Small intestine (tissue), 7 donors: ENCODE data around the gene ENOX1. TPM values are rescaled to one million over a fixed set of nuclear protein-coding genes. Genes with fewer than 3 reads are reported as not detected.

ENCODE experiments used
- DNase-seq, 2 donors: peaks; one replicate each; pipeline versions ENCODE4 v3.0.0 to v3.0.0-alpha.2; 2013
- FAIRE-seq: peaks from 2 replicates; lab custom pipeline; 2012; peaks lifted over from hg19 to GRCh38; lab: Jason Lieb, UNC
- H3K27ac ChIP-seq, 3 donors: one replicate each; pipeline ENCODE4 v1.5.1; 2013; ENCODE audit warnings: low read length in 2 of 3, mild to moderate bottlenecking in 2 of 3, control low read depth in 1 of 3, inconsistent platforms in 1 of 3, low read depth in 1 of 3, moderate library complexity in 1 of 3
- H3K27me3 ChIP-seq, 3 donors: one replicate each; pipeline ENCODE4 v1.6.1; 2013; ENCODE audit warnings: low read length in 3 of 3, inconsistent platforms in 1 of 3; ENCODE audit not compliant: control insufficient read depth in 3 of 3, insufficient read depth in 3 of 3
- H3K36me3 ChIP-seq, 3 donors: one replicate each; pipeline ENCODE4 v1.6.1; 2013; ENCODE audit warnings: low read length in 3 of 3, inconsistent platforms in 1 of 3, low read depth in 1 of 3, mild to moderate bottlenecking in 1 of 3, moderate library complexity in 1 of 3; ENCODE audit not compliant: control insufficient read depth in 3 of 3, insufficient read depth in 2 of 3
- H3K4me1 ChIP-seq, 3 donors: one replicate each; pipeline ENCODE4 v1.6.1; 2013; ENCODE audit warnings: low read length in 2 of 3, inconsistent platforms in 1 of 3, low read depth in 1 of 3, mild to moderate bottlenecking in 1 of 3, moderate library complexity in 1 of 3; ENCODE audit not compliant: control insufficient read depth in 3 of 3, insufficient read depth in 2 of 3
- H3K4me3 ChIP-seq, 3 donors: one replicate each; pipeline ENCODE4 v1.5.1; 2013; ENCODE audit warnings: low read length in 3 of 3, control low read depth in 1 of 3, inconsistent platforms in 1 of 3, low read depth in 1 of 3, mild to moderate bottlenecking in 1 of 3, moderate library complexity in 1 of 3
- H3K9me3 ChIP-seq, 2 donors: one replicate each; pipeline ENCODE4 v1.6.1; 2013; ENCODE audit warnings: low read depth in 1 of 2, low read length in 1 of 2; ENCODE audit not compliant: control insufficient read depth in 2 of 2, insufficient read depth in 1 of 2
- WGBS, 3 donors: extraction: QIAGEN DNeasy Blood & Tissue Kit; methylation state at CpG; one replicate each; pipeline ENCODE4 v1.1.7; 2013; 5-methylcytosine and 5-hydroxymethylcytosine counted together
- polyA plus RNA-seq, 4 donors: library from polyadenylated mRNA; stranded (reverse) in 3 of 4; unstranded in 1 of 4; fragments of 200-250 nt in 3 of 4; fragments of 120-200 nt in 1 of 4; gene quantifications; one replicate each; pipeline versions ENCODE4 v1.2.1 to v1.2.3, GENCODE V29; 2013
- donor health status: healthy with polysubstance abuse.
- donor health status: control.
- donor health status: control.
- donor health status: Bipolar disorder and iron deficiency.
- donor health status: healthy.

ENOX1 gene
- polyA plus RNA-seq, 4 donors: 0.27 to 0.87 (median 0.72) TPM; not detected in 1

- FAIRE-seq (no peak), DNase-seq (no peak)
- no peaks in the 10 kb centered on the region for H3K36me3 ChIP-seq
- H3K4me1 ChIP-seq: no peaks in the 10 kb centered on the region
- H3K27ac ChIP-seq: no peak overlapping the region
- H3K9me3 ChIP-seq: no peaks in the 10 kb centered on the region
- WGBS, 3 donors: 82 to 85% (median 84%) methylated on average over 3 of the region's 3 CpGs
- no peaks in the 10 kb centered on the region for H3K27me3 ChIP-seq
- no peak overlapping the region for H3K4me3 ChIP-seq
These were observed 129.3 kb downstream of the ENOX1 start for GRCh38 chr13:43657485-43657884.

DNA sequence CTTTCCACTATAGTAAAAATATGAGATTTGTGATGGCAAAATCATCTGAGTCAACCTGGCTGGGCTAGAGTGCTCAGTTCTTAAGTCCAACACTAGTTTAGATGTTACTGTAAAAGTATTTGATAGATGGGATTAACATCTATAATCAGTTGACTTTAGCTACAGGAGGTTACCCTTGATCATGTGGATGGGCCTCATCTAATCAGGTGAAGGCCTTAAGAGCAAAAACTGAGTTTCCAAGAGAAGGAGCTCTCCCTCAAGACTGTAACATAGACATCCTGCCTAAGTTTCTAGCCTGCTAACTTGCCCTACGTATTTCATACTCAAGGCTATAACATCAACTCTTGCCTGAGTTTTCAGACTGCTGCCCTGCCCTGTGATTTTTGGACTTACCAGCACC lies 132.8 kb downstream of the ENOX1 start:
- no peak for FAIRE-seq
- no peaks in the 10 kb centered on the region for H3K36me3 ChIP-seq
- WGBS, 3 donors: 88 to 91% (median 89%) methylated on average over 1 of the region's 1 CpG

GRCh38 chr13:43653395-43653794 lies 133.4 kb downstream of the ENOX1 start:
- Histone ChIP-seq H3K4me3 (no peak overlapping the region), H3K9me3 (no peaks in the 10 kb centered on the region), H3K27ac (no peak overlapping the region), H3K36me3 (no peaks in the 10 kb centered on the region), H3K27me3 (no peaks in the 10 kb centered on the region), H3K4me1 (no peaks in the 10 kb centered on the region)
- FAIRE-seq (no peak), DNase-seq (no peak)
- WGBS, 3 donors: 84 to 97% (median 88%) methylated on average over 1 of the region's 1 CpG

More for the DNA sequence above, 132.8 kb downstream of the ENOX1 start:
- DNase-seq: no peak
- no peaks in the 10 kb centered on the region for H3K9me3 ChIP-seq
- H3K4me3 ChIP-seq: no peak overlapping the region
- H3K27me3 ChIP-seq: no peaks in the 10 kb centered on the region
- no peaks in the 10 kb centered on the region for H3K4me1 ChIP-seq
- H3K27ac ChIP-seq: no peak overlapping the region

GRCh38 chr13:43652760-43653159 lies 134.0 kb downstream of the ENOX1 start:
- 91 to 95% (median 95%) methylated on average over 3 of the region's 3 CpGs for WGBS, 3 donors
- no peak for DNase-seq
- H3K27ac ChIP-seq: no peak overlapping the region

DNA sequence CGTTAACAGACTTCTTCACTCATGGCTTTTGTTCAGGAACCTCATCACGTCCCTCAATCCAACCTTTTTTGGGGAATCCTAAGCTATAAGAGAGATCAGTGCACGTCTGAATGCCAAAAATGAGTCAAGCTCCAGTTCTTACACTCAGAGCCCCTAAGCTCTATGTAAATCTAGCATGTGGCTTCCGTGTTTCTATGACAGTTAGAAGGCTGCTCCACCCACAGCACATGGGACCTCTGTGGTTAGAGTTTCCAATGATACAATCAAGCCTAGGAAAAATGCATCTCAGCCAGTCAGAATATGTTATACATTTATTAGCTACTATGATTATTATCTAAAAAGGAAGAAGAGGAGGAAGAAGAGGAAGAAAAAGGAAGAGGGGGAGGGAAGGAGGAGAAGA lies 135.9 kb downstream of the ENOX1 start:
- WGBS, 3 donors: 80 to 92% (median 87%) methylated on average over 4 of the region's 4 CpGs
- no peak overlapping the region for H3K27ac ChIP-seq
- DNase-seq (no peak), FAIRE-seq (no peak)
- H3K4me3 ChIP-seq: no peak overlapping the region
- H3K9me3 ChIP-seq: no peaks in the 10 kb centered on the region
- no peaks in the 10 kb centered on the region for H3K4me1 ChIP-seq
- no peaks in the 10 kb centered on the region for H3K36me3 ChIP-seq
- H3K27me3 ChIP-seq: no peaks in the 10 kb centered on the region

More at GRCh38 chr13:43652760-43653159, 134.0 kb downstream of the ENOX1 start:
- H3K4me3 ChIP-seq: no peak overlapping the region
- FAIRE-seq: no peak
- no peaks in the 10 kb centered on the region for H3K4me1 ChIP-seq
- H3K27me3 ChIP-seq: no peaks in the 10 kb centered on the region
- no peaks in the 10 kb centered on the region for H3K36me3 ChIP-seq
- no peaks in the 10 kb centered on the region for H3K9me3 ChIP-seq

DNA sequence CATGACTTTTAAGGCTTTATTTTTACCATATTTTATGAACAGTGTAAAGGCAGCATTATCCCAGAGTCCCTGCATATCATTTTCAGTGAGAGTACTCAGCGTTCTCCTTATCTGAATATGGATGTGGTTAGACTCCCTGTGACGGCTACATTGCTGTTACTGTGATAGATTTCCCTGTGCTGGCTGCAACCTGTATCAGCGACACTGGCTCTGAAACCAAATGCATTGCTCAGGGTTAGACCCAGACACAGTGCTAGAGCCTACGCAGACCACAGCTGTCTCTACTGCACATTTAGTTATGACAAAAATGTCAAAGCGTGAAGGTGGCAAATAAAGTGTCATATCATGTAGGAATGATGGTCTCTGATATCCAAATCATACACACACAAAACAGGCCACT lies 138.0 kb downstream of the ENOX1 start:
- Histone ChIP-seq H3K27me3 (no peaks in the 10 kb centered on the region), H3K4me1 (no peaks in the 10 kb centered on the region), H3K4me3 (no peak overlapping the region), H3K36me3 (no peaks in the 10 kb centered on the region), H3K27ac (no peak overlapping the region), H3K9me3 (no peaks in the 10 kb centered on the region)
- no peak for FAIRE-seq
- WGBS, 3 donors: 70 to 80% (median 74%) methylated on average over 5 of the region's 5 CpGs
- DNase-seq: no peak

DNA sequence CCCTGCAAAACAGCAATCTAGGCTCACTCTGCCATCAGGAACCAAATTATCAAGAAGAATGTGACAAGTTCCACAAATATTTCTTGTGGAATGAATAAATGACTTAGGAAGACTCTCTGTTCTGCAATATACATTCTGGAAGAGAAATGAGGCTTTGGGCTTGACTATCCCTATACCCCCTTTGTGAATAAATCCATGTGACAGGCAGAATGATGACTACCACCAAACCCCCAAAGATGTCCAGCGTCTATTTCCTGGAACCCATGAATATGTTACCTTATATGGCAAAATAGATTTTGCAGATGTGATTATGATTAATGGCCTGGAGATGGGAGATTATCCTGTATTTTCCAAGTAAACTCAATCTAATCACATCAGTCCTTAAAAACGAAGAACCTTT lies 139.3 kb downstream of the ENOX1 start:
- 37 to 42% (median 37%) methylated on average over 2 of the region's 2 CpGs for WGBS, 3 donors
- no peaks in the 10 kb centered on the region for H3K9me3 ChIP-seq
- H3K36me3 ChIP-seq: no peaks in the 10 kb centered on the region
- no peaks in the 10 kb centered on the region for H3K4me1 ChIP-seq
- no peak overlapping the region for H3K27ac ChIP-seq
- H3K4me3 ChIP-seq: no peak overlapping the region
- FAIRE-seq: no peak
- no peaks in the 10 kb centered on the region for H3K27me3 ChIP-seq
- DNase-seq: no peak

GRCh38 chr13:43640476-43640875 lies 146.3 kb downstream of the ENOX1 start:
- FAIRE-seq (no peak), DNase-seq (no peak)
- no peaks in the 10 kb centered on the region for H3K9me3 ChIP-seq
- H3K4me1 ChIP-seq: no peaks in the 10 kb centered on the region
- H3K27me3 ChIP-seq: no peaks in the 10 kb centered on the region
- H3K36me3 ChIP-seq: no peaks in the 10 kb centered on the region
- no peak overlapping the region for H3K4me3 ChIP-seq
- H3K27ac ChIP-seq: no peak overlapping the region
- WGBS, 3 donors: 74 to 92% (median 91%) methylated on average over 1 of the region's 1 CpG

GRCh38 chr13:43631106-43631505 lies 155.7 kb downstream of the ENOX1 start:
- Histone ChIP-seq H3K4me1 (no peaks in the 10 kb centered on the region), H3K4me3 (no peak overlapping the region), H3K27ac (no peak overlapping the region), H3K27me3 (no peaks in the 10 kb centered on the region), H3K36me3 (no peaks in the 10 kb centered on the region), H3K9me3 (no peaks in the 10 kb centered on the region)
- WGBS, 3 donors: 72 to 85% (median 84%) methylated on average over 3 of the region's 3 CpGs
- DNase-seq (no peak), FAIRE-seq (no peak)
